Body of pancreas (tissue), 4 donors: ENCODE results near the gene WNT3. TPM values are rescaled to one million over a fixed set of nuclear protein-coding genes. Genes with fewer than 3 reads are reported as not detected.
A peak's percentile ranks its signal among the peaks of the same experiment; 100 is the strongest.

ENCODE experiments used
- ATAC-seq: fragments of 150-250 bp; one replicate; pipeline ENCODE4 v1.9.1; 2016
- DNase-seq, 4 donors: peaks; one replicate each; pipeline ENCODE4 v3.0.0-alpha.2; 2019
- H3K27ac ChIP-seq, 4 donors: fragments of 200-600 bp; sonication (generic); 1 replicate in 3 of 4; 2 replicates in 1 of 4; pipeline versions ENCODE4 v1.5.1 to v1.6.1; 2016 to 2019; ENCODE audit warnings: mild to moderate bottlenecking in 1 of 4, mixed read lengths in 1 of 4, moderate library complexity in 1 of 4
- H3K27me3 ChIP-seq, 2 donors: fragments of 200-600 bp; sonication (generic); one replicate each; pipeline ENCODE4 v1.6.0; 2016; ENCODE audit warnings: mild to moderate bottlenecking in 1 of 2
- H3K36me3 ChIP-seq, 2 donors: fragments of 200-600 bp; sonication (generic); replicated peaks in 1 of 2; 2 replicates each; pipeline ENCODE4 v1.5.1; 2016; ENCODE audit warnings: low read depth in 2 of 2; ENCODE audit not compliant: insufficient read depth in 1 of 2
- H3K4me1 ChIP-seq: fragments of 200-600 bp; sonication (generic); one replicate; pipeline ENCODE4 v1.6.0; 2016
- H3K4me3 ChIP-seq, 2 donors: fragments of 200-600 bp; sonication (generic); 1 replicate in 1 of 2; 2 replicates in 1 of 2; pipeline ENCODE4 v1.5.1; 2016 to 2019
- H3K9me3 ChIP-seq, 3 donors: fragments of 200-600 bp; sonication (generic); 1 replicate in 2 of 3; 2 replicates in 1 of 3; pipeline ENCODE4 v1.5.1; 2016
- CTCF ChIP-seq, 7 experiments: fragments of 450-650 bp in 4 of 7; fragments of 200-600 bp in 3 of 7; sonication (generic) in 3 of 7; IDR thresholded peaks; one replicate each; pipeline ENCODE4 v1.5.1; 2016 to 2019; ENCODE audit warnings: antibody characterized with exemption in 7 of 7
- POLR2A ChIP-seq, 3 donors: fragments of 450-650 bp; IDR thresholded peaks; one replicate each; pipeline ENCODE4 v1.6.1; 2016; ENCODE audit warnings: antibody characterized with exemption in 3 of 3, mild to moderate bottlenecking in 2 of 3
- WGBS, 2 donors: methylation state at CpG; one replicate each; pipeline ENCODE4 v1.1.5; 2017; 5-methylcytosine and 5-hydroxymethylcytosine counted together
- intact Hi-C: fragments of 100-400 bp; cut with DNase I; formaldehyde crosslinking; loops from one replicate; pipeline ENCODE4 v1.15.1; 2023
- total RNA-seq, 2 donors: library from RNA; depleted of rRNA; stranded (reverse); fragments of >200 nt; gene quantifications; one replicate each; pipeline ENCODE4 v1.1.0, GENCODE V29; 2016

WNT3 gene
- total RNA-seq, 2 donors from 2014 or later = 0.26 to 1.6 TPM

- no peaks in the 10 kb centered on the region for H3K9me3 ChIP-seq
- no peak overlapping the region for H3K4me3 ChIP-seq
- no peaks in the 10 kb centered on the region for H3K27me3 ChIP-seq
- WGBS, 2 donors = 89 to 94% methylated on average over 11 to 13 of the region's 13 CpGs
- H3K36me3 ChIP-seq = no peaks in the 10 kb centered on the region
- intact Hi-C loops = no loop called here
- no peak for ATAC-seq
- no peak overlapping the region for H3K27ac ChIP-seq
- no peak for TF ChIP-seq POLR2A (IDR thresholded peaks at IDR 0.05)
- TF ChIP-seq CTCF (IDR thresholded peaks at IDR 0.05) = no peak
- peaks cover 14% of the 10 kb centered on the region for H3K4me1 ChIP-seq
- no peak for DNase-seq
Observed at GRCh38 chr17:46787478-46787877, 31.0 kb downstream of the WNT3 start.

GRCh38 chr17:46785696-46786095 lies 32.8 kb downstream of the WNT3 start:
- ATAC-seq (no peak), DNase-seq (no peak)
- intact Hi-C loops = no loop called here

GRCh38 chr17:46783031-46783593 lies 35.4 kb downstream of the WNT3 start:
- no peak for ATAC-seq

More at GRCh38 chr17:46785696-46786095, 32.8 kb downstream of the WNT3 start:
- no peaks in the 10 kb centered on the region for H3K27me3 ChIP-seq
- no peak for TF ChIP-seq CTCF (IDR thresholded peaks at IDR 0.05)
- no peak for TF ChIP-seq POLR2A (IDR thresholded peaks at IDR 0.05)
- no peak overlapping the region for H3K4me3 ChIP-seq
- no peaks in the 10 kb centered on the region for H3K36me3 ChIP-seq
- no peaks in the 10 kb centered on the region for H3K9me3 ChIP-seq
- 45 to 55% methylated on average over 5 to 7 of the region's 7 CpGs for WGBS, 2 donors
- peaks cover 18% of the 10 kb centered on the region for H3K4me1 ChIP-seq
- no peak overlapping the region for H3K27ac ChIP-seq

GRCh38 chr17:46782250-46782953 lies 36.1 kb downstream of the WNT3 start:
- no peaks in the 10 kb centered on the region for H3K27me3 ChIP-seq
- peak; percentile 62 to 75 (median 69) for DNase-seq
- H3K9me3 ChIP-seq = no peaks in the 10 kb centered on the region
- H3K36me3 ChIP-seq = no peaks in the 10 kb centered on the region
- H3K4me1 ChIP-seq = peaks cover 18% of the 10 kb centered on the region
- TF ChIP-seq POLR2A (IDR thresholded peaks at IDR 0.05) (no peak), CTCF (IDR thresholded peaks at IDR 0.05) (peak; percentile 40 to 76 (median 68))
- H3K4me3 ChIP-seq = no peak overlapping the region
- ATAC-seq = peak; percentile 81
- WGBS, 2 donors = 48 to 67% methylated on average over 4 to 9 of the region's 9 CpGs
- peak overlapping the region; percentile 17 to 30 (median 24) for H3K27ac ChIP-seq
- intact Hi-C loops = no loop called here

More at GRCh38 chr17:46783031-46783593, 35.4 kb downstream of the WNT3 start:
- Histone ChIP-seq H3K9me3 (no peaks in the 10 kb centered on the region), H3K36me3 (no peaks in the 10 kb centered on the region), H3K27ac (peak overlapping the region in 3 of 4 donors; percentile 17 to 25 (median 23)), H3K4me1 (peaks cover 18% of the 10 kb centered on the region), H3K4me3 (no peak overlapping the region), H3K27me3 (no peaks in the 10 kb centered on the region)
- TF ChIP-seq CTCF (IDR thresholded peaks at IDR 0.05) = no peak
- no peak for TF ChIP-seq POLR2A (IDR thresholded peaks at IDR 0.05)
- peak; percentile 35 to 64 (median 48) for DNase-seq
- intact Hi-C loops = no loop called here
- 29 to 38% methylated on average over 7 of the region's 7 CpGs for WGBS, 2 donors
